Brain microvascular endothelial cell (primary cell): ENCODE measurements around the gene SMAD2.

Source experiments
- DNase-seq: peaks from one replicate; pipeline ENCODE4 v3.0.0-alpha.2; 2020
- H3K27ac ChIP-seq: fragments of 250-450 bp; sonication (Bioruptor Pico); 2 replicates; pipeline ENCODE4 v1.5.1; 2020; ENCODE audit warnings: mild to moderate bottlenecking, moderate library complexity
- H3K27me3 ChIP-seq: fragments of 250-450 bp; sonication (Bioruptor Pico); replicated peaks from 2 replicates; pipeline ENCODE4 v1.5.1; 2020; ENCODE audit warnings: mild to moderate bottlenecking
- H3K36me3 ChIP-seq: fragments of 250-450 bp; sonication (Bioruptor Pico); replicated peaks from 2 replicates; pipeline ENCODE4 v1.5.1; 2020; ENCODE audit warnings: mild to moderate bottlenecking
- H3K4me3 ChIP-seq: 2 replicates; pipeline ENCODE4 v1.5.1; 2011; ENCODE audit warnings: low read depth, mild to moderate bottlenecking, control low read depth, low read length, moderate library complexity
- in situ Hi-C: cut with HindIII; loops from 2 replicates; pipeline ENCODE4 v1.10.0; 2017; ENCODE audit warnings: low sequenced_read_pairs, low pct_ligation_motif_present
- TF ChIP-seq, protein P1 (sequence below): IDR thresholded peaks from 2 replicates; pipeline ENCODE4 v1.5.1; 2011; ENCODE audit warnings: low read depth, mild to moderate bottlenecking, moderate library complexity, low read length, control low read depth, inconsistent platforms; ENCODE audit errors: missing control alignments

Gene SMAD2

GRCh38 chr18:47930199-47930930 is at the start of gene SMAD2:
TSS of gene SMAD2 (minus strand) at chr18:47930659. CDS start at chr18:47896756, 33,903 bp downstream.
- in situ Hi-C loops, result no loop called here
- Histone ChIP-seq H3K4me3 (peak within 1 kb of the TSS; percentile 86), H3K36me3 (no peaks in the 10 kb centered on the region), H3K27me3 (no peaks in the 10 kb centered on the region), H3K27ac (peak within 1 kb of the TSS; percentile 87)
- peak; percentile 48 for DNase-seq
- TF ChIP-seq, protein P1, sequence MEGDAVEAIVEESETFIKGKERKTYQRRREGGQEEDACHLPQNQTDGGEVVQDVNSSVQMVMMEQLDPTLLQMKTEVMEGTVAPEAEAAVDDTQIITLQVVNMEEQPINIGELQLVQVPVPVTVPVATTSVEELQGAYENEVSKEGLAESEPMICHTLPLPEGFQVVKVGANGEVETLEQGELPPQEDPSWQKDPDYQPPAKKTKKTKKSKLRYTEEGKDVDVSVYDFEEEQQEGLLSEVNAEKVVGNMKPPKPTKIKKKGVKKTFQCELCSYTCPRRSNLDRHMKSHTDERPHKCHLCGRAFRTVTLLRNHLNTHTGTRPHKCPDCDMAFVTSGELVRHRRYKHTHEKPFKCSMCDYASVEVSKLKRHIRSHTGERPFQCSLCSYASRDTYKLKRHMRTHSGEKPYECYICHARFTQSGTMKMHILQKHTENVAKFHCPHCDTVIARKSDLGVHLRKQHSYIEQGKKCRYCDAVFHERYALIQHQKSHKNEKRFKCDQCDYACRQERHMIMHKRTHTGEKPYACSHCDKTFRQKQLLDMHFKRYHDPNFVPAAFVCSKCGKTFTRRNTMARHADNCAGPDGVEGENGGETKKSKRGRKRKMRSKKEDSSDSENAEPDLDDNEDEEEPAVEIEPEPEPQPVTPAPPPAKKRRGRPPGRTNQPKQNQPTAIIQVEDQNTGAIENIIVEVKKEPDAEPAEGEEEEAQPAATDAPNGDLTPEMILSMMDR, result no peak

DNA sequence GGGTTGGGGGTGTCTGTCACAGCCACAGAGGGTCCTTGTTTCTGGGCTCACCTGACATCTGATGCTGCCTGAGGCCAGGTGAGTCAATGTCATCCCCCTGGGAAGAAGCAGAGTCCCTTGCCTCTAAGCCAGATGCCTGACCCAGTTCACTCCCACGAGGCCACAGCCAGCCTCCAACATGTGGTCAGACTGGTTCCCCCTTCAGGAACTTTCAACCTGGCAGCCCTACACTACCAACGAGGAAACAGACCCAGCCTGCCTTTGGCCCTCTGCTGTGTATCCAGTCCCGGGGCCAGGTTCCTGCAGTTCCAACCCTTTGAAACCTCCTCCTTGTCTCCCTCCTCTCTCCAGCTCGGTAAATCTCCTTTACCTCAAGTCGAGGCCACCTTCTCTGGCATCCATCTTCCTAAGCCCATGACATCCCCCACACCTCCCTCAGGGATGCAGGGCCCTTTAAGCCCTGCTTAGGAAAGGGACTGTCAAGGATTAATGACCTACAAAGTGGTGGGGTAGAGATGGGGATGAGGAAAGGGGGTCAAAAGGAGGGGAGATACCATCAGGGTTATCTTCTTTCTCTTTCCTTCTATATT is 49.2 kb upstream of the SMAD2 start:
- Histone ChIP-seq H3K27ac (no peak overlapping the region), H3K36me3 (no peaks in the 10 kb centered on the region), H3K4me3 (no peak overlapping the region), H3K27me3 (no peaks in the 10 kb centered on the region)
- in situ Hi-C loops, result no loop called here
- DNase-seq, result no peak
- TF ChIP-seq, protein P1, result no peak

DNA sequence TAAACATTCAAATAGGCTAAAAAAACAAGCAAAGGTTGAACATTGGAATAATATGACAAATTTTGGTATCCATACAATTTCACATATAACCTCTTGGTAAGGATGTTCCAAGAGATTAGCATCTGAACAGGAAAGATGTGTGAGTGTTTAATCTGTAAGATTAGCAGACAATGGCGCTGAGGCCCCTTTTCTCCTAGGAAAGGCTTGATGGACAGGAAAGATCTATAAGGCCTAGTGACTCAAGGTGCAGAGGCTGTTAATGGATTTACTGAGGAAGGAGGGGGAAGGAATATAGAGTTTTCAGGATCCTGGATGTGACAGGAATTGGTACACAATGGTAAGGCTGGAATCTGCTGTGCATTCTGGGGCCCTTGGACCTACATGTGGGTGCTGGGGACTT is 48.1 kb upstream of the SMAD2 start:
- in situ Hi-C loops, result no loop called here
- Histone ChIP-seq H3K36me3 (no peaks in the 10 kb centered on the region), H3K27me3 (no peaks in the 10 kb centered on the region), H3K4me3 (no peak overlapping the region), H3K27ac (no peak overlapping the region)
- DNase-seq, result no peak
- TF ChIP-seq, protein P1, result no peak

DNA sequence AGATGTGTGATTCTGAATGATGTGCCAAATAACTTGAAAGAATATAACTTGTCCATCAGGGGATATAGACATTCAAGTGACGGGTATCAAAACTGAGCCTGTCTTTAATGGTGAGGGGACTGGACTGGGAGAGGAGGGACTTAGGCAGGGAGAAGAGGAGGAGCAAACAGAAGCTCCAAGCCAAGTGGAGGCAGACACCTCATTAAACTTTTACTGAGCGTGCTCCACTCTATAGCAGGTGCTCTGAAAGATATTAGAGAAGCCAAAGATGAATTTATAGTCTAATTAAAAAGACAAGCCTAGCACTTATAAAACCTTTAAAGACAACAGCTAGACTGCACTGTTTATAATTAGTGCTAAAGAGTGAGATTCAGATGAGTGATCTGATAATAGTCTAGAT is 47.7 kb upstream of the SMAD2 start:
- in situ Hi-C loops, result no loop called here
- no peak overlapping the region for H3K27ac ChIP-seq
- DNase-seq, result no peak
- TF ChIP-seq, protein P1, result no peak
- H3K36me3 ChIP-seq, result no peaks in the 10 kb centered on the region
- H3K27me3 ChIP-seq, result no peaks in the 10 kb centered on the region
- H3K4me3 ChIP-seq, result no peak overlapping the region

- no peak for DNase-seq
- Histone ChIP-seq H3K27me3 (no peaks in the 10 kb centered on the region), H3K4me3 (no peak overlapping the region), H3K27ac (no peak overlapping the region), H3K36me3 (no peaks in the 10 kb centered on the region)
- TF ChIP-seq, protein P1, result no peak
- in situ Hi-C loops, result no loop called here
These were observed 45.2 kb upstream of the SMAD2 start for GRCh38 chr18:47975701-47976100.
